H9 (cell line): ENCODE data around the gene MOB3B. TPM values are rescaled to one million over a fixed set of nuclear protein-coding genes. Genes with fewer than 3 reads are reported as not detected.

Experiments
- DNase-seq: peaks from one replicate; pipeline ENCODE4 v3.0.0-alpha.2; 2017
- H2AFZ ChIP-seq: one replicate; pipeline ENCODE4 v1.6.1; 2013; ENCODE audit warnings: mild to moderate bottlenecking, low read length, control low read depth, moderate library complexity
- H2AK5ac ChIP-seq: 2 replicates; pipeline ENCODE4 v1.6.1; 2013; ENCODE audit warnings: low read length, control low read depth, mixed read lengths; ENCODE audit not compliant: insufficient read length
- H2BK120ac ChIP-seq: one replicate; pipeline ENCODE4 v1.6.1; 2013; ENCODE audit warnings: low read depth, mild to moderate bottlenecking, low read length, control low read depth, inconsistent platforms; ENCODE audit not compliant: poor library complexity, severe bottlenecking
- H2BK12ac ChIP-seq: 2 replicates; pipeline ENCODE4 v1.6.1; 2013; ENCODE audit warnings: low read length, control low read depth, mixed read lengths, low read depth; ENCODE audit not compliant: insufficient read length
- H2BK15ac ChIP-seq: 2 replicates; pipeline ENCODE4 v1.6.1; 2013; ENCODE audit warnings: low read depth, low read length, control low read depth
- H2BK20ac ChIP-seq: one replicate; pipeline ENCODE4 v1.6.1; 2013; ENCODE audit warnings: low read depth, mild to moderate bottlenecking, low read length, control low read depth, inconsistent platforms; ENCODE audit not compliant: poor library complexity, severe bottlenecking
- H2BK5ac ChIP-seq: 2 replicates; pipeline ENCODE4 v1.6.1; 2013; ENCODE audit warnings: low read length, control low read depth, mixed read lengths; ENCODE audit not compliant: insufficient read length
- H3K14ac ChIP-seq: 2 replicates; pipeline ENCODE4 v1.6.1; 2013; ENCODE audit warnings: low read length, control low read depth; ENCODE audit not compliant: insufficient read depth
- H3K18ac ChIP-seq: 2 replicates; pipeline ENCODE4 v1.6.1; 2013; ENCODE audit warnings: low read depth, mild to moderate bottlenecking, mixed read lengths, low read length, control low read depth; ENCODE audit not compliant: insufficient read length
- H3K23ac ChIP-seq: 2 replicates; pipeline ENCODE4 v1.6.1; 2013; ENCODE audit warnings: low read length, control low read depth, mixed read lengths, low read depth; ENCODE audit not compliant: insufficient read length
- H3K23me2 ChIP-seq: 2 replicates; pipeline ENCODE4 v1.6.1; 2013; ENCODE audit warnings: low read depth, mild to moderate bottlenecking, mixed read lengths, low read length, control low read depth; ENCODE audit not compliant: insufficient read length, poor library complexity, severe bottlenecking
- H3K27ac ChIP-seq: 2 replicates; pipeline ENCODE4 v1.5.1; 2013; ENCODE audit warnings: low read length, control low read depth, mixed read lengths, low read depth; ENCODE audit not compliant: insufficient read length
- H3K27me3 ChIP-seq: 2 replicates; pipeline ENCODE4 v1.6.1; 2013; ENCODE audit warnings: low read length, control low read depth, inconsistent platforms; ENCODE audit not compliant: insufficient read depth
- H3K4ac ChIP-seq: 2 replicates; pipeline ENCODE4 v1.6.1; 2013; ENCODE audit warnings: low read depth, mild to moderate bottlenecking, control low read depth, inconsistent platforms, low read length, moderate library complexity
- H3K4me1 ChIP-seq: 2 replicates; pipeline ENCODE4 v1.6.1; 2013; ENCODE audit warnings: low read length, control low read depth, inconsistent platforms; ENCODE audit not compliant: insufficient read depth
- H3K4me2 ChIP-seq: 2 replicates; pipeline ENCODE4 v1.6.1; 2013; ENCODE audit warnings: low read length, control low read depth, mixed read lengths; ENCODE audit not compliant: insufficient read length, insufficient read depth
- H3K56ac ChIP-seq: 2 replicates; pipeline ENCODE4 v1.6.1; 2013; ENCODE audit warnings: low read depth, mild to moderate bottlenecking, mixed read lengths, low read length, control low read depth; ENCODE audit not compliant: insufficient read length
- H3K79me1 ChIP-seq: 2 replicates; pipeline ENCODE4 v1.6.1; 2013; ENCODE audit warnings: low read depth, mild to moderate bottlenecking, moderate library complexity, low read length, control low read depth, inconsistent platforms; ENCODE audit not compliant: insufficient read depth, poor library complexity, severe bottlenecking
- H3K79me2 ChIP-seq: 2 replicates; pipeline ENCODE4 v1.6.1; 2013; ENCODE audit warnings: low read length, control low read depth, inconsistent platforms; ENCODE audit not compliant: insufficient read depth
- H3K9ac ChIP-seq: 2 replicates; pipeline ENCODE4 v1.6.1; 2013; ENCODE audit warnings: low read length, control low read depth, mixed read lengths; ENCODE audit not compliant: insufficient read length; ENCODE audit errors: extremely low read depth
- H3K9me3 ChIP-seq: one replicate; pipeline ENCODE4 v1.6.1; 2013; ENCODE audit warnings: low read depth, low read length, inconsistent platforms; ENCODE audit not compliant: control insufficient read depth
- H3T11ph ChIP-seq: one replicate; pipeline ENCODE4 v1.6.1; 2013; ENCODE audit warnings: mild to moderate bottlenecking, low read length, control low read depth, inconsistent platforms
- H4K20me1 ChIP-seq: one replicate; pipeline ENCODE4 v1.6.1; 2013; ENCODE audit not compliant: control insufficient read depth, insufficient read length, insufficient read depth
- H4K5ac ChIP-seq: 2 replicates; pipeline ENCODE4 v1.6.1; 2013; ENCODE audit warnings: low read depth, mild to moderate bottlenecking, mixed read lengths, low read length, control low read depth; ENCODE audit not compliant: insufficient read length
- H4K8ac ChIP-seq: replicated peaks from 2 replicates; pipeline ENCODE4 v1.6.1; 2013; ENCODE audit warnings: low read length, control low read depth, mixed read lengths, low read depth; ENCODE audit not compliant: insufficient read length
- H4K91ac ChIP-seq: 2 replicates; pipeline ENCODE4 v1.6.1; 2013; ENCODE audit warnings: low read depth, mild to moderate bottlenecking, moderate library complexity, mixed read lengths, low read length, control low read depth; ENCODE audit not compliant: insufficient read length
- H3K27ac Mint-ChIP-seq, 3 experiments: 2 replicates in 2 of 3; 3 replicates in 1 of 3; pipeline ENCODE4 v1.8.0; 2020 to 2021; ENCODE audit warnings: mixed read lengths in 3 of 3, mild to moderate bottlenecking in 1 of 3, moderate library complexity in 1 of 3
- H3K27me3 Mint-ChIP-seq: 2 replicates; pipeline ENCODE4 v1.8.0; 2021; ENCODE audit warnings: low read depth, mild to moderate bottlenecking, moderate library complexity, mixed read lengths
- H3K36me3 Mint-ChIP-seq, 3 experiments: 2 replicates in 2 of 3; 3 replicates in 1 of 3; pipeline ENCODE4 v1.8.0; 2020 to 2021; ENCODE audit warnings: low read depth in 3 of 3, mixed read lengths in 3 of 3; ENCODE audit not compliant: insufficient read depth in 1 of 3
- H3K4me1 Mint-ChIP-seq, 2 experiments: 2 replicates each; pipeline ENCODE4 v1.8.0; 2020; ENCODE audit warnings: mixed read lengths in 2 of 2
- H3K4me3 Mint-ChIP-seq, 2 experiments: 2 replicates in 1 of 2; 3 replicates in 1 of 2; pipeline ENCODE4 v1.8.0; 2020 to 2021; ENCODE audit warnings: mild to moderate bottlenecking in 2 of 2, mixed read lengths in 2 of 2, moderate library complexity in 1 of 2
- H3K9me3 Mint-ChIP-seq, 2 experiments: 2 replicates in 1 of 2; 3 replicates in 1 of 2; pipeline ENCODE4 v1.8.0; 2020; ENCODE audit warnings: mild to moderate bottlenecking in 2 of 2, mixed read lengths in 2 of 2, moderate library complexity in 1 of 2
- CTCF ChIP-seq: fragments of 200-600 bp; sonication (generic); conservative IDR thresholded peaks from 3 replicates; pipeline ENCODE4 v1.8.0; 2021; ENCODE audit warnings: antibody characterized with exemption, mild to moderate bottlenecking
- WGBS: extraction: QIAGEN DNeasy Blood & Tissue Kit; methylation state at CpG from one replicate; pipeline ENCODE4 v1.1.7; 2013; ENCODE audit warnings: missing lambda C conversion rate, low lambda C conversion rate, mixed read lengths; ENCODE audit not compliant: insufficient read length; ENCODE audit errors: extremely low coverage; 5-methylcytosine and 5-hydroxymethylcytosine counted together
- total RNA-seq: library from RNA; stranded (reverse); gene quantifications from 2 replicates; pipeline ENCODE4 v1.2.1, GENCODE V29; 2021

The MOB3B gene
- total RNA-seq, 1 experiment from 2014 or later = 9.8 TPM

GRCh38 chr9:27426511-27427271 is 102.9 kb downstream of the MOB3B start:
- Mint-ChIP-seq H3K4me3 (no peak overlapping the region; a peak in 1 of 5 replicates), H3K9me3 (no peaks in the 10 kb centered on the region), H3K36me3 (no peaks in the 10 kb centered on the region; a peak in 1 of 7 replicates), H3K4me1 (peaks cover 60 to 65% of the 10 kb centered on the region in 2 experiments), H3K27ac (peak overlapping the region in 1 of 3 experiments; percentile 74; a peak in 4 of 7 replicates), H3K27me3 (no peaks in the 10 kb centered on the region)
- no peak overlapping the region for H2AFZ ChIP-seq
- H3K4me1 ChIP-seq = peaks cover 19% of the 10 kb centered on the region
- H3K9ac ChIP-seq = no peak overlapping the region
- H3K4me2 ChIP-seq = no peak overlapping the region
- no peak overlapping the region for H2BK12ac ChIP-seq
- H3K18ac ChIP-seq = no peak overlapping the region
- no peak overlapping the region for H4K8ac ChIP-seq
- no peak overlapping the region for H4K5ac ChIP-seq
- no peak overlapping the region for H3K23ac ChIP-seq
- no peak overlapping the region for H3T11ph ChIP-seq
- WGBS = no CpG with 5 or more reads among the region's 5 CpGs
- DNase-seq = no peak
- no peak overlapping the region for H2BK20ac ChIP-seq
- H3K9me3 ChIP-seq = no peaks in the 10 kb centered on the region
- H3K79me1 ChIP-seq = no peaks in the 10 kb centered on the region
- H2BK15ac ChIP-seq = no peak overlapping the region
- no peak overlapping the region for H2BK120ac ChIP-seq
- no peak overlapping the region for H2BK5ac ChIP-seq
- H2AK5ac ChIP-seq = no peak overlapping the region
- H3K27ac ChIP-seq = no peak overlapping the region
- no peaks in the 10 kb centered on the region for H3K23me2 ChIP-seq
- H3K4ac ChIP-seq = no peak overlapping the region
- H3K56ac ChIP-seq = no peak overlapping the region
- no peaks in the 10 kb centered on the region for H4K20me1 ChIP-seq
- no peaks in the 10 kb centered on the region for H3K79me2 ChIP-seq
- TF ChIP-seq CTCF = no peak
- no peak overlapping the region for H3K14ac ChIP-seq
- no peak overlapping the region for H4K91ac ChIP-seq
- no peaks in the 10 kb centered on the region for H3K27me3 ChIP-seq
